Spleen (tissue), 11 donors: Measurements from ENCODE around the gene CD55. TPM values are rescaled to one million over a fixed set of nuclear protein-coding genes. Genes with fewer than 3 reads are reported as not detected.

Experiments used
- DNase-seq: peaks from one replicate; pipeline ENCODE4 v3.0.0-alpha.2; 2020
- H3K27ac ChIP-seq, 8 donors: fragments of 200-600 bp; sonication (generic) in 7 of 8; 1 replicate in 4 of 8; 2 replicates in 4 of 8; pipeline versions ENCODE4 v1.5.0 to v1.8.0; 2016 to 2021; ENCODE audit warnings: inconsistent platforms in 4 of 8, mild to moderate bottlenecking in 4 of 8, moderate library complexity in 1 of 8
- H3K27me3 ChIP-seq, 7 donors: fragments of 200-600 bp; sonication (generic) in 6 of 7; replicated peaks in 1 of 7; 1 replicate in 4 of 7; 2 replicates in 3 of 7; pipeline versions ENCODE4 v1.5.0 to v1.8.0; 2016 to 2021; ENCODE audit warnings: inconsistent platforms in 3 of 7, mild to moderate bottlenecking in 1 of 7
- H3K36me3 ChIP-seq, 6 donors: fragments of 200-600 bp; sonication (generic) in 5 of 6; 1 replicate in 4 of 6; 2 replicates in 2 of 6; pipeline versions ENCODE4 v1.5.0 to v1.8.0; 2016 to 2021; ENCODE audit warnings: inconsistent platforms in 2 of 6
- H3K4me1 ChIP-seq, 6 donors: fragments of 200-600 bp; sonication (generic) in 5 of 6; 1 replicate in 3 of 6; 2 replicates in 3 of 6; pipeline versions ENCODE4 v1.5.0 to v1.8.0; 2016 to 2021; ENCODE audit warnings: inconsistent platforms in 3 of 6
- H3K4me3 ChIP-seq, 8 donors: fragments of 200-600 bp; sonication (generic) in 7 of 8; 1 replicate in 4 of 8; 2 replicates in 4 of 8; pipeline versions ENCODE4 v1.5.0 to v1.8.0; 2016 to 2021; ENCODE audit warnings: inconsistent platforms in 4 of 8, mild to moderate bottlenecking in 4 of 8, moderate library complexity in 2 of 8
- H3K9me3 ChIP-seq, 8 donors: fragments of 200-600 bp; sonication (generic) in 7 of 8; 1 replicate in 4 of 8; 2 replicates in 4 of 8; pipeline versions ENCODE4 v1.5.0 to v1.8.0; 2016 to 2021; ENCODE audit warnings: inconsistent platforms in 4 of 8
- CTCF ChIP-seq, 11 experiments: fragments of 200-600 bp in 7 of 11; fragments of 450-650 bp in 4 of 11; sonication (generic) in 4 of 11; IDR thresholded peaks in 8 of 11; conservative IDR thresholded peaks in 3 of 11; 1 replicate in 7 of 11; 2 replicates in 4 of 11; pipeline versions ENCODE4 v1.4.0 to v1.8.0; 2016 to 2021; ENCODE audit warnings: antibody characterized with exemption in 11 of 11, inconsistent platforms in 4 of 11, mild to moderate bottlenecking in 1 of 11
- POLR2A ChIP-seq, 3 donors: fragments of 450-650 bp; IDR thresholded peaks; one replicate each; pipeline ENCODE4 v1.5.1; 2017; ENCODE audit warnings: antibody characterized with exemption in 3 of 3, mild to moderate bottlenecking in 1 of 3
- POLR2AphosphoS5 ChIP-seq, 3 donors: sonication (generic); formaldehyde crosslinking; IDR thresholded peaks; one replicate each; pipeline ENCODE4 v1.5.1; 2017; ENCODE audit warnings: antibody characterized with exemption in 3 of 3
- WGBS, 5 donors: extraction: QIAGEN DNeasy Blood & Tissue Kit in 3 of 5; methylation state at CpG; one replicate each; pipeline versions ENCODE4 v1.1.5 to v1.1.7; 2013 to 2018; 5-methylcytosine and 5-hydroxymethylcytosine counted together
- intact Hi-C: fragments of 100-400 bp; cut with DNase I; formaldehyde crosslinking; loops from one replicate; pipeline ENCODE4 v1.15.0; 2023; ENCODE audit warnings: low total_unique reads
- polyA plus RNA-seq, 3 donors: library from polyadenylated mRNA; stranded (reverse); fragments of 200-250 nt; gene quantifications; one replicate each; pipeline ENCODE4 v1.2.1, GENCODE V29; 2013
- total RNA-seq, 7 donors: library from RNA; depleted of rRNA in 3 of 7; stranded (reverse); fragments of >200 nt in 3 of 7; fragmentation: NEBNext Ultra II Directional in 4 of 7; extraction: Animal tissue kit (Norgen Biotek cat#: 25700) in 4 of 7; gene quantifications; one replicate each; pipeline versions ENCODE4 v1.1.0 to v1.2.1, GENCODE V29; 2016 to 2021
- donor health status: healthy with polysubstance abuse.
- donor health status: DM: no; HTN: no; CAD: no; lungs with moderate emphysema.
- donor health status: DM: no; HTN: no; CAD: no.
- donor health status: Bipolar disorder and iron deficiency.
- donor health status: healthy.
- donor health status: DM: no; HTN: no; CAD: no.
- donor health status: DM: yes; HTN: yes; CAD: no.

CD55 gene
- total and polyA plus RNA-seq, 10 donors, result 28.5 to 229 (median 104) TPM

GRCh38 chr1:207313131-207313530 lies 8.3 kb upstream of the CD55 start:
- no peak for DNase-seq
- Histone ChIP-seq H3K4me1 (peaks cover 32 to 65% (median 50%) of the 10 kb centered on the region in 6 donors), H3K4me3 (no peak overlapping the region), H3K27ac (no peak overlapping the region), H3K9me3 (no peaks in the 10 kb centered on the region), H3K36me3 (no peaks in the 10 kb centered on the region), H3K27me3 (no peaks in the 10 kb centered on the region)
- TF ChIP-seq CTCF (IDR thresholded peaks at IDR 0.05 in 8 of 11, conservative IDR thresholded peaks at IDR 0.05 in 3 of 11), result no peak
- TF ChIP-seq POLR2A (IDR thresholded peaks at IDR 0.05), result no peak
- TF ChIP-seq POLR2AphosphoS5 (IDR thresholded peaks at IDR 0.05), result no peak
- intact Hi-C loops, result no loop called here

- no peak overlapping the region for H3K27ac ChIP-seq
- TF ChIP-seq POLR2A (IDR thresholded peaks at IDR 0.05) (no peak), POLR2AphosphoS5 (IDR thresholded peaks at IDR 0.05) (no peak), CTCF (IDR thresholded peaks at IDR 0.05 in 8 of 11, conservative IDR thresholded peaks at IDR 0.05 in 3 of 11) (no peak)
- no peaks in the 10 kb centered on the region for H3K9me3 ChIP-seq
- no peaks in the 10 kb centered on the region for H3K36me3 ChIP-seq
- H3K4me3 ChIP-seq, result no peak overlapping the region
- H3K27me3 ChIP-seq, result no peaks in the 10 kb centered on the region
- intact Hi-C loops, result no loop called here
- DNase-seq, result no peak
- peaks cover 19 to 59% (median 33%) of the 10 kb centered on the region in 6 donors for H3K4me1 ChIP-seq
Observed at GRCh38 chr1:207314816-207315215, 6.7 kb upstream of the CD55 start.

- no peak for TF ChIP-seq CTCF (IDR thresholded peaks at IDR 0.05 in 8 of 11, conservative IDR thresholded peaks at IDR 0.05 in 3 of 11)
- TF ChIP-seq POLR2AphosphoS5 (IDR thresholded peaks at IDR 0.05), result no peak
- Histone ChIP-seq H3K4me1 (peaks cover 13 to 59% (median 27%) of the 10 kb centered on the region in 6 donors), H3K27me3 (no peaks in the 10 kb centered on the region), H3K9me3 (no peaks in the 10 kb centered on the region), H3K4me3 (no peak overlapping the region), H3K36me3 (no peaks in the 10 kb centered on the region), H3K27ac (no peak overlapping the region)
- 91 to 99% (median 95%) methylated on average over 3 of the region's 3 CpGs for WGBS, 5 donors
- intact Hi-C loops, result no loop called here
- DNase-seq, result no peak
Observed at GRCh38 chr1:207315435-207315834, 6.0 kb upstream of the CD55 start.

DNA sequence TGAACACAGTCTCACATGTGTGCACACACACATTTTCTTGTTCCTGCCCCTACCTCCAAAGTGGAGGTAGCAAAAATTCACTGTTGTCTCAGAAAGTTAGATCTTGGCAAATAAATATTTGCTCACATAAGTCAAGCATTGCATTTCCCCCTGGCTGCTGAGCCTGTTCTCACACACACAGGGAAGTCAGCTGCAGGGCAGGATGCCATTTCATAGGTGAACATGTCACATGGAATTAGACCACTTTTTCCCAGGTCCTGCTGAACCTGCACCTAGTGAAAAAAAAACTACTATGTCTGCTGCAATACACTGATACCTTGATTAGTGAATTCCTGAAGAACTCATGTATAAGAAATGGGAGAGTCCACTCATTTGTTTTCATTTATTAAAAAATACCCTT lies 5.3 kb upstream of the CD55 start:
- Histone ChIP-seq H3K27me3 (no peaks in the 10 kb centered on the region), H3K4me3 (no peak overlapping the region), H3K4me1 (peaks cover 10 to 57% (median 20%) of the 10 kb centered on the region in 6 donors), H3K36me3 (no peaks in the 10 kb centered on the region), H3K9me3 (no peaks in the 10 kb centered on the region), H3K27ac (peak overlapping the region in 7 of 8 donors; percentile 44 to 100 (median 99))
- intact Hi-C loops, result no loop called here
- TF ChIP-seq CTCF (IDR thresholded peaks at IDR 0.05 in 8 of 11, conservative IDR thresholded peaks at IDR 0.05 in 3 of 11) (peak in 1 of 11 experiments; percentile 12), POLR2A (IDR thresholded peaks at IDR 0.05) (no peak), POLR2AphosphoS5 (IDR thresholded peaks at IDR 0.05) (no peak)
- DNase-seq, result no peak
